ENCODE results near the gene EIF5A2.

- TF ChIP-seq EP300 (IDR thresholded peaks at IDR 0.05) (no peak), CTCF (IDR thresholded peaks at IDR 0.05) (no peak)
Observed at GRCh38 chr3:170956647-170957046, 48.2 kb upstream of the EIF5A2 start.

All from sigmoid colon (tissue), 4 donors.